ENCODE results near the gene SLIT3. TPM values are rescaled to one million over a fixed set of nuclear protein-coding genes. Genes with fewer than 3 reads are reported as not detected.

Gene SLIT3
- total and polyA plus RNA-seq, 2 experiments from 2014 or later, result 58.4 to 96.7 TPM

DNA sequence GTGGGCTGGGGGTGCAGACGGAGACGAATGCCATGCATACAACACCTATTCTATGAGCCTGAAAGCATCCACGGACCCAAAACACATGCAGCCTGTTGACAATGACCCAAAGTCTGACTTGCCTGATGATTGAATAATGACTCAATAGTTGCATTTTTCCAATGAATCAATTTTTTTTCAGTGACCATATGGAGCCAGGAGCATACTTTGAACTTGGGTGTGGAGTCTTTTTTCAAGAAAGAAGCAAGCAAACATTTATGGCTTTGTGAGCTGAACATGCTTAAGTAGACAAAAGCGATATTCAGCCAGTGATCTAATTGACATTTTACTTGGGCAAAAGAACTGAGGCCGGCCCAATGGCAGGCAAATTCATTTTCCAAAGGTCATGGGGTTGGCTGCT, 437.9 kb downstream of the SLIT3 start:
- TF ChIP-seq EZH2 (IDR thresholded peaks at IDR 0.05; ENCODE audit: borderline replicate concordance) (no peak), EZH2phosphoT487 (IDR thresholded peaks at IDR 0.05; ENCODE audit: low read depth, severe bottlenecking, unreplicated experiment) (no peak)
- TF ChIP-seq, protein P1, sequence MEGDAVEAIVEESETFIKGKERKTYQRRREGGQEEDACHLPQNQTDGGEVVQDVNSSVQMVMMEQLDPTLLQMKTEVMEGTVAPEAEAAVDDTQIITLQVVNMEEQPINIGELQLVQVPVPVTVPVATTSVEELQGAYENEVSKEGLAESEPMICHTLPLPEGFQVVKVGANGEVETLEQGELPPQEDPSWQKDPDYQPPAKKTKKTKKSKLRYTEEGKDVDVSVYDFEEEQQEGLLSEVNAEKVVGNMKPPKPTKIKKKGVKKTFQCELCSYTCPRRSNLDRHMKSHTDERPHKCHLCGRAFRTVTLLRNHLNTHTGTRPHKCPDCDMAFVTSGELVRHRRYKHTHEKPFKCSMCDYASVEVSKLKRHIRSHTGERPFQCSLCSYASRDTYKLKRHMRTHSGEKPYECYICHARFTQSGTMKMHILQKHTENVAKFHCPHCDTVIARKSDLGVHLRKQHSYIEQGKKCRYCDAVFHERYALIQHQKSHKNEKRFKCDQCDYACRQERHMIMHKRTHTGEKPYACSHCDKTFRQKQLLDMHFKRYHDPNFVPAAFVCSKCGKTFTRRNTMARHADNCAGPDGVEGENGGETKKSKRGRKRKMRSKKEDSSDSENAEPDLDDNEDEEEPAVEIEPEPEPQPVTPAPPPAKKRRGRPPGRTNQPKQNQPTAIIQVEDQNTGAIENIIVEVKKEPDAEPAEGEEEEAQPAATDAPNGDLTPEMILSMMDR (IDR thresholded peaks at IDR 0.05; ENCODE audit: poor library complexity), result no peak
- H3K4me3 ChIP-seq, result no peak overlapping the region

DNA sequence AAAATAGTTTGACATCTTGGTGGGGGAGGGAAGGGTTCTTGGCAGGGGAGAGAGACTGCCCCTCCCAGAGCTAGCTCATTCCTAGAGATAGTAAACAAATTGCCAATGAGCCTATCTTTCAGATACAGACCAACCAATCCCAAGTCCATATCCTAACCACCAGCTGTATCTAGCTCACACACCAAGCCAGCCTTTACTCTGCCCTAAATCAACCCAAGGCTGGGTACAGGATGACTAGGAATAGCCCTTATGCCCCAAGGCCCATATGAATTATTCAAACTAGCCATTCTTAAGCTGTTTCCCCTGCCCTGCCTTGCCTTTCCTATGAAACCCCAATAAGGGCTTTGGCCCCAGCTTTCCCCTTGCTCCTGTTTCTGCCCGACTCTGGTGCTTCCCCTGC, 440.4 kb downstream of the SLIT3 start:
- TF ChIP-seq EZH2 (IDR thresholded peaks at IDR 0.05; ENCODE audit: borderline replicate concordance) (no peak), EZH2phosphoT487 (IDR thresholded peaks at IDR 0.05; ENCODE audit: low read depth, severe bottlenecking, unreplicated experiment) (no peak)
- TF ChIP-seq, protein P1 (IDR thresholded peaks at IDR 0.05; ENCODE audit: poor library complexity), result no peak
- no peaks in the 10 kb centered on the region for H3K4me1 ChIP-seq (ENCODE audit: insufficient read depth)
- no peaks in the 10 kb centered on the region for H3K9me2 ChIP-seq (replicated peaks; ENCODE audit: insufficient read depth)
- 95% methylated on average over 1 of the region's 1 CpG for WGBS (ENCODE audit: low lambda C conversion rate, missing lambda C conversion rate)
- no peaks in the 10 kb centered on the region for H3K27me3 ChIP-seq
- H3K79me2 ChIP-seq, result no peaks in the 10 kb centered on the region
- no peak overlapping the region for H3K4me3 ChIP-seq
- no peak overlapping the region for H3K4me2 ChIP-seq
- H3K36me3 ChIP-seq (replicated peaks; ENCODE audit: insufficient read depth, low read depth), result no peaks in the 10 kb centered on the region
- H4K20me1 ChIP-seq (ENCODE audit: insufficient read depth, poor library complexity, severe bottlenecking), result no peaks in the 10 kb centered on the region
- H3K27ac ChIP-seq, result no peak overlapping the region
- no peak for DNase-seq (ENCODE audit: low spot score)
- no peaks in the 10 kb centered on the region for H3K9me3 ChIP-seq (ENCODE audit: low read depth)
- H2AFZ ChIP-seq, result no peak overlapping the region

More for the DNA sequence above, 437.9 kb downstream of the SLIT3 start:
- Histone ChIP-seq H4K20me1 (ENCODE audit: insufficient read depth, poor library complexity, severe bottlenecking) (no peaks in the 10 kb centered on the region), H3K27me3 (no peaks in the 10 kb centered on the region), H3K27ac (no peak overlapping the region), H3K4me1 (ENCODE audit: insufficient read depth) (no peaks in the 10 kb centered on the region), H2AFZ (no peak overlapping the region), H3K79me2 (no peaks in the 10 kb centered on the region), H3K36me3 (replicated peaks; ENCODE audit: insufficient read depth, low read depth) (no peaks in the 10 kb centered on the region), H3K4me2 (no peak overlapping the region), H3K9me3 (ENCODE audit: low read depth) (no peaks in the 10 kb centered on the region), H3K9me2 (replicated peaks; ENCODE audit: insufficient read depth) (no peaks in the 10 kb centered on the region)
- 91% methylated on average over 5 of the region's 5 CpGs for WGBS (ENCODE audit: low lambda C conversion rate, missing lambda C conversion rate)
- DNase-seq (ENCODE audit: low spot score), result no peak

DNA sequence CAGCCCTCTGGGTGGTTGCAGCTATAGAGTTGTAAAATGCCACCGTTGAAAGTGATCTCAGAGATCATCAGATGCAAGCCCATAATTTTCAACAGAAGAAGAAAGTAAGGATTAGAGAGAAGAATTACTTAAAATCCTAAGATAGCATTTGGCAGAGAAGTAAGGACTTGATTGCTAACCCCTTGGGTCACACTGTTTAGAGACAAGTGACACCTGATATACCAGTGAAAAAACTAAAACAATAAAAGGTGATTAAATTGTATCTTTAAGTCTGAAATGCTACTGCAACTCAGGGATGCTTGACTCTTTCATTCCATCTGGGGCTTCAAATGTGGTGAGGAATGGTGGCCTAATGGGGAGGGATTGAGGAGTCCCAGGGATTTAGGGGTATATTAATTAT, 440.9 kb downstream of the SLIT3 start:
- Histone ChIP-seq H3K4me2 (no peak overlapping the region), H3K27me3 (no peaks in the 10 kb centered on the region), H3K9me2 (replicated peaks; ENCODE audit: insufficient read depth) (no peaks in the 10 kb centered on the region), H3K36me3 (replicated peaks; ENCODE audit: insufficient read depth, low read depth) (no peaks in the 10 kb centered on the region), H2AFZ (no peak overlapping the region), H3K27ac (no peak overlapping the region), H3K79me2 (no peaks in the 10 kb centered on the region), H3K4me3 (no peak overlapping the region), H3K9me3 (ENCODE audit: low read depth) (no peaks in the 10 kb centered on the region), H4K20me1 (ENCODE audit: insufficient read depth, poor library complexity, severe bottlenecking) (no peaks in the 10 kb centered on the region), H3K4me1 (ENCODE audit: insufficient read depth) (no peaks in the 10 kb centered on the region)
- 28% methylated on average over 1 of the region's 1 CpG for WGBS (ENCODE audit: low lambda C conversion rate, missing lambda C conversion rate)
- TF ChIP-seq EZH2phosphoT487 (IDR thresholded peaks at IDR 0.05; ENCODE audit: low read depth, severe bottlenecking, unreplicated experiment), result no peak
- TF ChIP-seq EZH2 (IDR thresholded peaks at IDR 0.05; ENCODE audit: borderline replicate concordance), result no peak
- TF ChIP-seq, protein P1 (IDR thresholded peaks at IDR 0.05; ENCODE audit: poor library complexity), result no peak
- DNase-seq (ENCODE audit: low spot score), result no peak

DNA sequence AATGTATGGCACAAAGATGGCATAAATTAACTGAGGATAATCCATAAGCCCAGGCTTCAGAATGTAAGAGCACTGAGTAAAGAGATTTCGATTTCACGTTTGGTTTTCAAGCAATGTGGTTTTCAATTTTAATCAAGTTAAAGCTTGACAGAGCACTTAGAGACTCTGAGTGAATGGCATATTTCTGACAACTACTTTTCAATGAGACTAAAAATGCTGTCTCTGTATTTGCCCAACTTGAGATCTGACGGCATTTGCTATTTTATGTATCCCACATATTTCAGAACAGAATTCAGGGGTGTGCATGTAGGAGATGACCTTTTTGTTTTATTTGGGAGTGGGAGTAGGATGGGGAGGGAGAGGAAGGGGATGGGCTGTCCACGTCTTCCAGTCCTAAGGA, 441.5 kb downstream of the SLIT3 start:
- Histone ChIP-seq H3K27me3 (no peaks in the 10 kb centered on the region), H3K9me3 (ENCODE audit: low read depth) (no peaks in the 10 kb centered on the region), H3K27ac (no peak overlapping the region), H3K9me2 (replicated peaks; ENCODE audit: insufficient read depth) (no peaks in the 10 kb centered on the region), H2AFZ (no peak overlapping the region), H3K79me2 (no peaks in the 10 kb centered on the region), H3K36me3 (replicated peaks; ENCODE audit: insufficient read depth, low read depth) (no peaks in the 10 kb centered on the region), H4K20me1 (ENCODE audit: insufficient read depth, poor library complexity, severe bottlenecking) (no peaks in the 10 kb centered on the region), H3K4me2 (no peak overlapping the region), H3K4me1 (ENCODE audit: insufficient read depth) (no peaks in the 10 kb centered on the region), H3K4me3 (no peak overlapping the region)
- TF ChIP-seq, protein P1 (IDR thresholded peaks at IDR 0.05; ENCODE audit: poor library complexity), result no peak
- TF ChIP-seq EZH2phosphoT487 (IDR thresholded peaks at IDR 0.05; ENCODE audit: low read depth, severe bottlenecking, unreplicated experiment), result no peak
- no peak for TF ChIP-seq EZH2 (IDR thresholded peaks at IDR 0.05; ENCODE audit: borderline replicate concordance)
- 82% methylated on average over 4 of the region's 4 CpGs for WGBS (ENCODE audit: low lambda C conversion rate, missing lambda C conversion rate)
- no peak for DNase-seq (ENCODE audit: low spot score)
